Activated CD4-positive, alpha-beta T cell treated with anti-CD3 and anti-CD28 coated beads for 48 hours (primary cell): Measurements from ENCODE around the gene FAM187B.
"Not testable (repeated sequence)": the region's sequence is repeated elsewhere in the genome, so short reads cannot be mapped to it uniquely, and the experiment has no call there.

Source experiments
- DNase-seq: peaks from one replicate; pipeline ENCODE4 v3.0.0-alpha.2; 2020

FAM187B gene

DNA sequence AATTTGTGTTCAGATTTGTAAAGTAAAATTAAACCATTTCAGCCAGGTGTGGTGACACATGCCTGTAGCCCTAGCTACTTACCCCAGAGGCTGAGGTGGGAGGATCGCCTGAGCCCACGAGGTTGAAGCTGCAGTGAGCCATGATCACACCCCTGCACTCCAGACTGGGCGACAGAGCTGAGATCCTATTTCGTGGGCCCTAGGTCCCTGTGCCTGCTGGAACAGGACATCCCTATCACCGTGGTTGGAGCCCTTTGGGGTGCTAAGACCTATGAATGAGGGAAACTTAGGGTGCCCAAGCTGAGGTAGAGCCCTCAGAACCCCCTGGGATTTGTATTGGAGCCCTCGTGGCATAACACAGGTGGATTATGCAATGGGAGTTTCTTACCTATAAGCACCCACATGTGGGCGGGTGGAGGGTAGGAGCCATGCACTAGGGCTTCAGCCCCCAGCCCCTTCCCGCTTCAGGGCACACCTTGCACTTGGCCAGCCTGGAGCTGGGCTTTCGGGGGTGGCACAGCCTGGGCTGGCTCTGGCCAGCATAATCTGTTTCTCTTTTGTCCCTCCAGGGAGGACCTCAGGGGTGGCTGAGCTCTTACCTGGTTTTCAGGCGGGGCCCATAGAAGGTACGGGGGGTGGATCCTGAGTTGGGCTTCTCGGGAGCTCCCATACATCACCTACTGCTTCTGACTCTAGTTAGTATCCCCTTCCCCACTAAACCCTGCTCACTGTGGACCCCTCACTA is 33.0 kb upstream of the FAM187B start:
- DNase-seq, result no peak

DNA sequence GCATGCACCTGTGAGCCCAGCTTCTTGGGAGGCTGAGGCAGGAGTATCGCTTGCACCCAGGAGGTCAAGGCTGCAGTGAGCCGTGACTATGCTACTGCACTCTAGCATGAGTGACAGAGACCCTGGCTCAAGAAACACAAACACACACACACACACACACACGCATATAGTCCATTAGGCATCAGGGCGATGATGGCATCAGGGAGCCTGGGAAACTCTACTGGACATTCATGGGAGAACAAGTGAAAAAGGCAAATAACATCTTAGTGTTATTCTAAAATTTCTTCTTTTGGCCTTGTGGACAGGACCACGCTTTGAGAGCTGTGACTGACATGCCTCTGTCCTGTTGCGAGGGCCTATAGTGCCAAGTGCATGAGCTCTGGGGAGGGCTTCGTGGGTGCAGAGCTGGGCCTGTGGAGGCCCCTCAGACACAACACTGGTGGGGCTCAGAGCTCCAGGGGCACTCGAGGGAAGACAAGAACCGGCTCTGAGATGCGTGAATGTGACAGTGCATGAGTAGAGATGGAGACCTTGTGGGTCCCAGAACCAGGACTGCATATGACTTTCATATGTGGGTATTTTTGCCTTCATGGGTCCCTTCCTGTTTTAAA is 32.3 kb upstream of the FAM187B start:
- no peak for DNase-seq

DNA sequence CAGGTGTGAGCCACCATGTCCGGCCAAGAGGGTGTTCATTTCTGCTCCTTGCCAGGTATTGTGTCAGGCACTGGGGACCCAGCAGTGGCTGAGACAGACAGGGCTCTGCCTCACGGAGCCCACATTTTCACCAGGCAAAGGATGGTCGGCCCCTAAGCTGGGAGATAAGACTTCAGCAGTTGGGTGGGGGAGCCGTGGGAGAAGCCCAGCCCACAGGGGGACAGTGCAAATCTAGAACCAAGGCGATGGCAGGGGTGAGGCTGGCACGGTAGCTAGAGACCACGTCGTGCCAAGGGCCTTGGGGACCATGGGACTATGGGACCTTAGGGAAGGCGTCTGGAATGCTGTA is 28.5 kb upstream of the FAM187B start:
- no peak for DNase-seq

DNA sequence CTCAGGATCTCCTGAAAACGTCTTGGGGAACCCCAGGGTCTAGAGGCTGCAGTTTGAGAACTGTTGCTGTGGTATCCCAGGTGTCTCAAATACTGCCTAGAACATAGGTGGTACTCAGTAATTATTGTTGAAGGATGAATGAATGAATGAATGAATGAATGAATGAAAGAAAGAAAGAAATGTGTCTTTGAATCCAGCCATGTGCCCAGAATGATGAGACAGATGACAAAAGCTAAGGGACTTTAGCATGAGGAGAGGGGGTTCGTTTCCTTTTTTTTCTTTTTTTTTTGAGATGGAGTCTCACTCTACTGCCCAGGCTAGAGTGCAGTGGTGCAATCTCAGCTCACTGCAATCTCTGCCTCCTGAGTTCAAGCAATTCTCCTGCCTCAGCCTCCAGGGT is 28.0 kb upstream of the FAM187B start:
- DNase-seq, result no peak

DNA sequence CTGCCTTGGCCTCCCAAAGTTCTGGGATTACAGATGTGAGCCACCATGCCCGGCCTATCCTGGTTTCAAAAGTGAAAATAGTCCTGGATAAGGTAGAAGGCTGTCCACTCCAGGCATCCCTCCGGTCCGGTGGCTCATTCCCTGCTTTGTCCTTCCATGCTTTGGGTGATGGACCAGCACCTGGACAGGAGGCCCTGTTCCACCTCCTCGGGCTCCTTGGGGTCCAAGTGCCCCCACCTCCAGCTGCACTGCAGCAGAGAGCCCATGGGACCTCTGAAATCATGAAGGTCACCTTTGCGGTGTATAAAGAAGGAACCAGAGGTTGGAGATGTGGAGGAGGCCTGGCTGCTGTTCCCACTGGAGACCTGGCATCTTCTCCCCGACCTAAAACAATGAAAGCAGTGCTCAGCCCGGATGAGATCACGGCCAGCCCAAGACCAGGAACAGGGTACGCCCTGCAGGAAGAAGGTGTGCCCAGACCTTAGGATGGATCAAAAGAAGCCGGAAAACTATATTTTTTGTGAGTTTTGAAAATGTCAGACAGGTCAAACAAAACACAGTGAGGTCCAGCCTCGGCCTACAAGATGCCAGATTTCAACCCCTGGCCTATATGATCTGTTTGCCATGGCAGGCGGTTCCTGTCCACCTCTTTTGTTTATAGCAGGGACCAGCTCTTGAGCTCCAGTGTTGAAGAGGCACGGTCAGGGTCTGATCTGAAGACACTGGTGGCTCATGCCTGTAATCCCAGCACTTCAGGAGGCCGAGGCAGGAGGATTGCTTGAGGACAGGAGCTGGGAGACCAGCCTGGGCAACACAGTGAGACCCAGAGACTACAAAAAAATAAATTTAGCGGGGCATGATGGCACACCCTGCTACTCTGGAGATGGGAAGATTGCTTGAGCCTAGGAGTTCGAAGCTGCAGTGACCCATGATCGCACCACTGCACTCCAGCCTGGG is 26.1 kb upstream of the FAM187B start:
- DNase-seq, result no peak

DNA sequence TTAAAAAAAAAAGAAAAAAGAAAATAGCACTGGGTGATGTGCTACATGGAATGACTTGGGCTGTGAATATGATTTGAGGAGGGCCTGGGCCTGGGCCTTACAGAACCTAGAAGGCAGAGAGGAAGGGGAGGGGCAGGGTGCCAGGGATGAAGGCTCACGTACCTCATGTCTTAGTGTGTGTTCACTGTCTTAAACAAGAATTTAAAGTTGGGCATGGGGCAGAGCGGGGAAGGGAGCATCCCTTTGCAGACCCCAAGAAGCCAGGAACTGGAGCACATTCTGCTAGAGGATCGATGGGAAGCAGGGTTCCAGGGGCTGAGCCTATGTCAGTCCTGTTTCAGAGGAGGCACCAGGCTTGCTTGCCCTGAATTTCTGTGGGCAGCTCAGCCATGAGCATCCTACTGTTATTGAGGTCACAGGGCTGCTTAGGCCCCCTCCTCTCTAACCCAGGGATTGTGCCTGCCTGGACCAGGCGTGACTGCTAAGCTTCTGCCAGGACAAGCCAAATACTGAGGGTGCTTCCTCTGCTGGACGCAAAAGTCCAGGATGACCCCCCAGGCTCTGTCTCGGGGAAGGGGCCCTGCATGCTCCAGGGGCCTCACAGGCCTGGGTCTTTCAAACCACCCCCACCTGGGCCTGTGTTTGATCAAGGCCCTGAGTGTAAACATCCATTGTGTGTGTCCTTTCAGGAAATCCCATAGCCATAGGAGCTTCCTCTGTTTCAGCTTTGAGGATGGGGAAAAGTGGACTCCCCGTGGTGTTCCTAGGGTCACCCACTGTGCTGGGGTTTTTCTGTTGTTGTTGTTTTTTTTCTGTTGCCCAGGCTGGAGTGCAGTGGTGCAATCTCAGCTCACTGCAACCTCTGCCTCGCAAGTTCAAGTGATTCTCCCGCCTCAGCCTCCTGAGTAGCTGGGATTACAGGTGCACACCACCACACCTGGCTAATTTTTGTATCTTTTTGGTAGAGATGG is 25.1 kb upstream of the FAM187B start:
- no peak for DNase-seq

DNA sequence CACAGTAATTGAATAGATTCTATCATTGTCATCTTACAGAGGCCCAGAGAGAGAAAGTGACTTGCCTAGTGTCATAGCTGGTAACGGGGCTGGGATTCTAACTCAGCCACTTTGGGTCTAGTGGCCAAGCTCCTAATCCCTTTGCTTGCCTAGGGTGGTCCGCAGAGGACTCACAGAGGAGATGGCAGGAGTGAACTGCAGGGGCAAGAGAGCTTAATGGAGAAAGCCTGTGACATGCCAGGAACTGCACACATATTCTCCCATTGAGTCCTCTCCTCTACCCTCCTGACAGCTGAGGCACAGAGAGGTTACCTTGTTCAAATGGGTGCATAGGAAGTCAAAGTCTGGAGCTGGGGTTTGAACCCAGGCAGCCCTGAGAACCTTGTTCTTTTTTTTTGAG is 22.9 kb upstream of the FAM187B start:
- no peak for DNase-seq

DNA sequence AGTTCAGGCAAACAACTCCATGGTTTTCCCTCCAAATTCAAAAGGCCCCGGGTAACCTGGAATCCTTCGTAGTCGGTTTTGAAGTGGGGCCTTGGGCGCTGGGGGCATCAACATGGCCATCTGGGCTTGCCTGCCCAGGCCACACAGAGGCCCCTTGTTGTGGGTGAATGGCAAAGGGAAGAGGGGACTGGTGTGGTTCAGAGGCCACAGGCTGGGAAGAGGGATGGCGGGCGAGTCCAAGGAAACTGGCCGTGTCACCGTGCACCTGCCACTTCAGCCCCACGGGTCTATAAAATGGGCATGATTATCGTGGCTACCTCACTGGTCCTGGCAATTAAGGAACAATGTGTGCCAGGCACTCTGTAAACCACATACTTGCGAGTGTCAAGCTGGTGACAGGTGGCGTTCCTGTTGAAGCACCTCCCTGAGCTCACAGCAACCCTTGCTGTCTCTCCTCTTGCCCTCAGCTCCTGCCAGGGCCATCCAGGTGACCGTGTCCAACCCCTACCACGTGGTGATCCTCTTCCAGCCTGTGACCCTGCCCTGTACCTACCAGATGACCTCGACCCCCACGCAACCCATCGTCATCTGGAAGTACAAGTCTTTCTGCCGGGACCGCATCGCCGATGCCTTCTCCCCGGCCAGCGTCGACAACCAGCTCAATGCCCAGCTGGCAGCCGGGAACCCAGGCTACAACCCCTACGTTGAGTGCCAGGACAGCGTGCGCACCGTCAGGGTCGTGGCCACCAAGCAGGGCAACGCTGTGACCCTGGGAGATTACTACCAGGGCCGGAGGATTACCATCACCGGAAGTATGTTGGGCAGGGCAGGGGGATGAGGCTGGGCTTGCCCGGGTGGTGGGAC is 21.5 kb upstream of the FAM187B start:
- DNase-seq, result no peak

DNA sequence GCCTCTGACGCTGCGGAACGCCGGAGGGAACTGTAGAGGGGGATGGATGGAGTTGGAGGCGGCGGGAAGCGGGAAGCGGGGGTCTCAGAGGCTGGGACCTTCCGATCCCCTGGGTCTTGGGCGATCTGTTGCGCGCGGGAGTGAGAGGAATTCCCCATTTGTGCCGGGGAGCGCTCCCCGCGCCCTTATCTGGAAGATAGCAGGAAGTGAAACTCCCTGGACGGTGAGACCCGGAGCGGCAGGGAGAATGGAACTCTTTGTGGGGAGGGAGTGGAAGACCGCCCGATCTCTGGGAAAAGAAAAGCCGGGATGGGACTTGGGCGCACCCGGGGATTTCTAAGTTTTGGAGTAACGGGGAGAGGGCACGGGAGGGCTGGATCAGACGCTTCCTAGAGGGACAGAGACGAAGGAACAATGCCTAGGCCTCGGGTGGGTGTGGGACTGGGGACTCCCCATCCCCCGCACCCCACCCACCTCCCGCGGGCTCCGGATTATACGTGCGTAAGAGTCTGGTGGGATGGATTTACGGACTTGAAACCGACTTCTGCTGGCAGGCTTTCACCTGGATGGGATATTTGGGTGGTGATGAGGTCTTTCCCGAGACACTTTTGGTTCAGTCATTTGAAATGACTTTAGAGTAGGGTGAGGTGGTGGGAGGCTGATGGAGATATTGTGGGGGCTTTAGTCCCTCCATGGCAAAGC is 20.8 kb upstream of the FAM187B start:
- DNase-seq, result no peak

DNA sequence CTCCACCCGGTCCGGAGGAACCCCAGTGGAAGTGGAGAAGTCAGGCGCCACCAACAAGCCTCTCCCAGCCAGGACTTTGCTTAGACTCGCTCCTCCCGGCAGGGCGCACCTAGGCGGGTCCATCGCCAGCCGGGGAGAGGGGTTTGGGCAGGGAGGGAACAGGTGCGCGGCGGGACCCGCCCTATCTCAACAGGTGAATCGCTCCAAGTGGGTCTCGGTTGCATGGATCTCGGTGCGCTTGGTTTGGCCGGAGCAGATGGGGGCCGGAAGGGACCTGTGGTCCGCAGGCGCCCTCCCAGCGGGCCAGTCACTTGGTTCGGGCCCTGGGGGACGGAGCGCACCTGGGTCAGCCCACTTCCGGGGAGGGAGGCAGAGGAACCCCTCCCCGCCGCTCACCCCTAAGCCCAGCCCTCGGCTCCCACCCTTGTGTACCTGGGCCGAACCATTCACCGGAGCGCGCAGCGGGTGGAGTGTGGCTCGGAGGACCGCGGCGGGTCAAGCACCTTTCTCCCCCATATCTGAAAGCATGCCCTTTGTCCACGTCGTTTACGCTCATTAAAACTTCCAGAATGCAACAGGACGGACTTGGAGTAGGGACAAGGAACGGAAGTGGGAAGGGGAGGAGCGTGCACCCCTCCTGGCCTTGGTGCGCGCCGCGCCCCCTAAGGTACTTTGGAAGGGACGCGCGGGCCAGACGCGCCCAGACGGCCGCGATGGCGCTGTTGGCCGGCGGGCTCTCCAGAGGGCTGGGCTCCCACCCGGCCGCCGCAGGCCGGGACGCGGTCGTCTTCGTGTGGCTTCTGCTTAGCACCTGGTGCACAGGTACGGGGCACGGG is 20.0 kb upstream of the FAM187B start, which contains the start of gene LSR:
LSR (plus strand) TSS at position 693 of the 836 bp plus-strand sequence; CDS start at position 714, 21 bp downstream.
- DNase-seq, result peak; percentile 79

DNA sequence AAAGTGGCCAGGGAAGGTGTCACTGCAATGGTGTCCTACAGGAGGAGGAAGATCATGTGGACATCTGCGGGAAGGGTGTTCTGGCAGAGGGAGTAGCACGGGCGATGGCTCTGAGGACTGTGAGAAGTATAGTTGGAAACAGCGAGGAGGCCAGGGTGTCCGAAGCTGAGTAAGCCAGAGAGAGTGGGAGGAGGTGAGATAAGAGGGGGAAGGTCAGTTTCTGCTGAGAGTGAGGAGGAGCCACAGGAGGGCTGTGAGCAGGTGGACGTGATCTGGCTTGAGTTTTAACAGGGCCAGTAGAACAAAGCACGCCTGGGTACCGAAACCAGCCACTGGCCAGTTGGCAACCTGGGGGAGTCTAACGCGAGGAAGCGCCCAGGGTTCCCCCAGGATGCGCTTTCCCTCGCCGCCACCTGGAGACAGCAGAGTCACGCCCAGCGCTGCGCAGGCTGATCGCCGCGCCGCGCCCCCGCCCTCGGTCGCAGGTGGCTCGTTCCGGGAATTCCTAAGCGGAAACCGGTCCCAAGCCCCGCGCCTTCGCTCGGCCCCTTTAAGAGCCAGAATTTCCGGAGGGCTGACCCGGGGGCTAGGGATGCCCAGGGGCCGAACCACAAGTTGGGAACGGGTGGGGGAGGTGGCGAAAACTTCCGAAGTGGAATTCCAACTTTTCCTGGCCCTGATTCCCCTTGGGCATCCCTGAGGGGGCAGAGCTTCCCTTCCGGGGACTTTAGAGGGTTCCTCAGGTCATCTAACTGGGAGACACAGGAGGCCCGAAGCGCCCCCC is 19.2 kb upstream of the FAM187B start:
- peak; percentile 68 for DNase-seq

DNA sequence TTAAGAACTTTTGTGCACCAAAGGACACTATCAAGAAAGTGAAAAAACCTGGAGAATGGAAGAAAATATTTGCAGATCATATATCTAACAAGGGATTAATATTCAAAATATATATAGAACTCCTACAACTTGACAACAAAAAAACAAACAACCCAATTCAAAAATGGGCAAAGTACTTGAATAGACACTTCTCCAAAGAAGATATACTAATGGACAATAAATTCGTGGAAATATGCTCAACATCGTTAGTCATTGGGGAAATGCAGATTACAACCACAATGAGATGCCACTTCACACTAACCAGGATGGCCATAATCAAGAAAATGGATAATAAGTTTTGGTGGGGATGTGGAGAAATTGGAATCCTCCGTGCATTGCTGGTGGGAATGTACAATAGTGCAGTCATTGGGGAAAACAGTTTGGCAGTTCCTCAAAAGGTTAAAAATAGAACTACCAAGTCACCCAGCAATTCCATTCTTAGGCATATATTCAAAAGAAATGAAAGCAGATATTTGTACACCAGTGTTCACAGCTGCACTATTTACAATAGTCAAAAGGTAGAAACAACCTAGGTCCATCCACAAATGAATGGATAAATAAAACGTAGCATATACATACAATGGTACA is 18.0 kb upstream of the FAM187B start:
- DNase-seq, result no peak

DNA sequence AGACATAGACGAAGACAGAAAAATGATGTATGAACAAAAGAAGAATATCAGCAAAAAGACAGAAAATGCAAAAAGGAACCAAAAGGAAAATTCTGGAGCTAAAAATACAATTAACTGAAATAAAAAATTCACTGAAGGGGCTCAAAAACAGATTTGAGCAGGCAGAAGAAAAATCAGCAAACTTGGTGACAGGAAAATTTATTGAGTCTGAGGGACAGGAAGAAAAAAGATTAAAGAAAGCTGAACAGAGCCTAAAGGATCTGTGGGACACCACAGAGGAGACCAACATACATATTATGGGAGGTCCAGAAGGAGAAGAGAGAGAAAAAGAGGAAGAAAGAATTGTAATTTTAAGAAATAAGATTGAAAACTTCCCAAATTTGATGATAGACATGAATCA is 12.9 kb upstream of the FAM187B start:
- no peak for DNase-seq

DNA sequence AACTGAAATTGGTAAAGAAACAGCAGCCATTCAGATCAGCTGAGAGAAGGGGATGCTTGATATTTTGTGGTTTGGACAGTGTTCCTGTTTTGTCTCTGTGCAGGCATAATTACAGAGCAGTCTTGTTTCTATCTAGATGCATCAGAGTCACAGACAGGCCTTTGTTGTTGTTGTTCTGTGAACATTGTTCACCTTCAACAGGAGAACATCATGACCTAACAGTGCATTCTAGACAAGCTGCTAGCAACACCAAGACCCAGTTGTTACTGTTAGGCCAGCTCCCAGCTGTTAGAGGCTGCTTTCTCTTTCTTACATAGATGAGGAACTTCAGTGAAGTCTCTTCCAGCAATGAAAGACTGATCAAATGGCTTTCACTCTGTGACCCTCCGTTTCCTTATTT is 11.8 kb upstream of the FAM187B start:
- DNase-seq, result no peak

DNA sequence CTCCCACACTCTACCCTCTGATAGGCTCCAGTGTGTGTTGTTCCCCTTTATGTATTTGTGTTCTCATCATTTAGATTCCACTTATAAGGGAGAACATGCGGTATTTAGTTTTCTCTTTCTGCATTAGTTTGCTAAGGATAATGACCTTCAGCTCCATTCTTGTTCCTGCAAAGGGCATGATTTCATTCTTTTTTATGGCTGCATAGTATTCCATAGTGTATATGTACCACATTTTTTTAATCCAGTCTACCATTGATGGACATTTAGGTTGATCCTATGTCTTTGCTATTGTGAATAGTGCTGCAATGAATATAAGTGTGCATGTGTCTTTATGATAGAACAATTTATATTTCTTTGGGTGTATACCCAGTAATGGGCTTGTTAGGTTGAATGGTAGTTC is 11.1 kb upstream of the FAM187B start:
- not testable (repeated sequence) for DNase-seq

DNA sequence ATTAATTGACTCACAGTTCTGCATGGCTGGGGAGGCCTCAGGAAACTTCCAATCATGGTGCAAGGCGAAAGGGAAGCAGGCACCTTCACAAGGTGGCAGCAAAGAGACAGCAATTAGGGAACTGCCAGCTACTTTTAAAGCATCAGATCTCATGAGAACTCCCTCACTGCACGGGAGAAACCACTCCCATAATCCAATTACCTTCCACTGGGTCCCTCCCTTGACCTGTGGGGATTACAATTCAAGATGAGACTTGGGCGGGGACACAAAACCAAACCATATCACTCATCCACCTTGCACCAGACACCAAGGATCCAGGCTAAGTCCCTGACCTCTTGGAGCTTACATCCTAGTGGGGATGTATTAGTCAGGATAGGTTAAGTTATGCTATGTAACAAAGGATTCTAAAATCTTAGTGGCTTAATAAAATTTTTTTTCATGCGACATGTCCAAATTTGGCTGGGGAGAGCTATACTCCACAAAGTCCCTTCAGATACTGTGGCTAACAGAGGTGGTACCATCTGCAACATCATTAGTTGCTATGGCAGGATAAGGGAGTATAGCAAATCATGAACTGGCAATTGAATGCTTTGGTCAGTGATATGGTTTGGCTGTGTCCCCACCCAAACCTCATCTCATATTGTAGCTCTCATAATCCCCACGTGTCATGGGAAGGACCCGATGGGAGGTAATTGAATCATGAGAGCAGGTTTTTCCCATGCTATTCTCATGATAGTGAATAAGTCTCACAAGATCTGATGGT is 8.3 kb upstream of the FAM187B start:
- no peak for DNase-seq

DNA sequence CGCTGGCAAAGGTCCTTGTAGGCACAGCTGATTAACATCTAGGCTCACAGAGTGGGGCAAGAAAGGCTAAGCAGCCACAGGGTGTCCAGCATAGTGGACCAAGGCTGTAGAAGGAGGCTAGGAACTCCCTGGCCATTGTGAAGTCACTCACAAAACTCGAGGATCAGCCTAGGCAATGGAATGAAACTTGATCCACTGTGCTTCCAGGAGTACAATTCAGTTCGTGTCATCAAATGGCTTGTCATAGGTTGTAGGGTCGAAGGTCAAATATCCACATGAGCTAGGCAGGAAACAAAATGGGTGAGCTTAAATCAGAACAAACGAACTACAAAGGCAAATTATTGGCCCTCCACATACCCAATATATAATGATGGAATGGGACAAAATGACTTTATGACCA is 4.4 kb upstream of the FAM187B start:
- no peak for DNase-seq
